Mesothelial cell of epicardium (in vitro differentiated cells): ENCODE data around the gene SLC5A3. TPM values are rescaled to one million over a fixed set of nuclear protein-coding genes. Genes with fewer than 3 reads are reported as not detected.

Experiments
- DNase-seq, 2 experiments: peaks; one replicate each; pipeline ENCODE4 v3.0.0; 2021; ENCODE audit warnings: low spot score in 2 of 2; ENCODE audit not compliant: unreplicated experiment in 2 of 2
- H3K27ac Mint-ChIP-seq: 2 replicates; pipeline ENCODE4 v1.8.0; 2021; ENCODE audit warnings: mixed read lengths
- H3K27me3 Mint-ChIP-seq: 2 replicates; pipeline ENCODE4 v1.8.0; 2021; ENCODE audit warnings: low read depth, mixed read lengths
- H3K36me3 Mint-ChIP-seq: 2 replicates; pipeline ENCODE4 v1.8.0; 2021; ENCODE audit warnings: mixed read lengths
- H3K4me1 Mint-ChIP-seq: 2 replicates; pipeline ENCODE4 v1.8.0; 2021; ENCODE audit warnings: mixed read lengths
- H3K4me3 Mint-ChIP-seq: 2 replicates; pipeline ENCODE4 v1.8.0; 2021; ENCODE audit warnings: mild to moderate bottlenecking, moderate library complexity, mixed read lengths
- H3K9me3 Mint-ChIP-seq: 2 replicates; pipeline ENCODE4 v1.8.0; 2021; ENCODE audit warnings: mixed read lengths
- total RNA-seq: library from RNA; stranded (reverse); gene quantifications from 3 replicates; pipeline ENCODE4 v1.2.1, GENCODE V29; 2021
- TF ChIP-seq, protein P1 (sequence below): fragments of 200-600 bp; sonication (generic); IDR thresholded peaks from one replicate; pipeline ENCODE4 v1.5.0; 2021; ENCODE audit warnings: antibody characterized with exemption; ENCODE audit not compliant: unreplicated experiment

SLC5A3 gene
- total RNA-seq, 1 donor from 2014 or later, result 54.9 TPM

DNA sequence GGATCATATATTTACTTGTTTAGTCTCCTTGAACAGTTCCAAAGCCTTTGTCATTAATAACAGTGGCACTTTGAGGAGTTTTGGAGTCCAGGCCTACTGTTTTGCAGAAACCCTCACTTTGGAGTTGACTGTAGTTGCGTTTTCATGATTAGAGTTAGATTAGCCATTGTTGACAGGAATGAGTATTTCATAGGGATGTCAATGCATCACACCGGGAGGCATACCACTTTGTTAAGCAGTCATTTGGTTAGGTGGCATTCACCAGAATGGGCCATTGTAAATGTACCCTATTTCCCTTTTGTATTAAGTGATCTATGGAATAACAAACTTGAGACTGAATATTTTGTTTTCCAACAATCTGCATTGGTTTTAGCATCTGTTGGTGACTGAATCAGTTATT lies 11.8 kb downstream of the SLC5A3 start:
- no peaks in the 10 kb centered on the region for H3K27me3 Mint-ChIP-seq
- TF ChIP-seq, protein P1, sequence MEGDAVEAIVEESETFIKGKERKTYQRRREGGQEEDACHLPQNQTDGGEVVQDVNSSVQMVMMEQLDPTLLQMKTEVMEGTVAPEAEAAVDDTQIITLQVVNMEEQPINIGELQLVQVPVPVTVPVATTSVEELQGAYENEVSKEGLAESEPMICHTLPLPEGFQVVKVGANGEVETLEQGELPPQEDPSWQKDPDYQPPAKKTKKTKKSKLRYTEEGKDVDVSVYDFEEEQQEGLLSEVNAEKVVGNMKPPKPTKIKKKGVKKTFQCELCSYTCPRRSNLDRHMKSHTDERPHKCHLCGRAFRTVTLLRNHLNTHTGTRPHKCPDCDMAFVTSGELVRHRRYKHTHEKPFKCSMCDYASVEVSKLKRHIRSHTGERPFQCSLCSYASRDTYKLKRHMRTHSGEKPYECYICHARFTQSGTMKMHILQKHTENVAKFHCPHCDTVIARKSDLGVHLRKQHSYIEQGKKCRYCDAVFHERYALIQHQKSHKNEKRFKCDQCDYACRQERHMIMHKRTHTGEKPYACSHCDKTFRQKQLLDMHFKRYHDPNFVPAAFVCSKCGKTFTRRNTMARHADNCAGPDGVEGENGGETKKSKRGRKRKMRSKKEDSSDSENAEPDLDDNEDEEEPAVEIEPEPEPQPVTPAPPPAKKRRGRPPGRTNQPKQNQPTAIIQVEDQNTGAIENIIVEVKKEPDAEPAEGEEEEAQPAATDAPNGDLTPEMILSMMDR, result no peak
- no peaks in the 10 kb centered on the region for H3K9me3 Mint-ChIP-seq
- H3K27ac Mint-ChIP-seq, result no peak overlapping the region
- no peak overlapping the region for H3K4me3 Mint-ChIP-seq
- H3K36me3 Mint-ChIP-seq, result peaks cover 21% of the 10 kb centered on the region
- peaks cover 36% of the 10 kb centered on the region for H3K4me1 Mint-ChIP-seq
- no peak for DNase-seq

DNA sequence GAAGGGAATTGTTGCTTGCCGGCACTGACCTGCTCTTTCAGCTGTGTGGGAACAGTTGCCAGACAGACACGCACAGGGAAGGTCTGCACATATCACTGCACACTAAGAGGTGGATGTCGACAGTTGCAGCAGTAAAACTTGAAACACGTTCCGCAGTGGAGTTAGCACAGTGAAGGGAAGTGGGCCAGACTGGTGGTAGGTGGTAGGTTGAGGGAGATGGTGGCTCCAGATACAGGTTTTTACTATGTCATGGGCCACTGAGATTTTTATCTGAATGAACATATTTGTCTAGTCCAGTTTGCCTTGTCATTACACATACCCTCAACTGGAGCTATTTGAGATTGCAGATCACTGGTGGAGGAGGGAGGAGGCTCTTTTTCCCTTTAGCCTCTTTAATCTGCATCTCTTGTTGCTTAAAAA lies 13.5 kb downstream of the SLC5A3 start:
- Mint-ChIP-seq H3K27me3 (no peaks in the 10 kb centered on the region), H3K9me3 (no peaks in the 10 kb centered on the region), H3K36me3 (peaks cover 16% of the 10 kb centered on the region), H3K27ac (no peak overlapping the region), H3K4me1 (peaks cover 32% of the 10 kb centered on the region), H3K4me3 (no peak overlapping the region)
- DNase-seq, result no peak
- TF ChIP-seq, protein P1, result no peak

DNA sequence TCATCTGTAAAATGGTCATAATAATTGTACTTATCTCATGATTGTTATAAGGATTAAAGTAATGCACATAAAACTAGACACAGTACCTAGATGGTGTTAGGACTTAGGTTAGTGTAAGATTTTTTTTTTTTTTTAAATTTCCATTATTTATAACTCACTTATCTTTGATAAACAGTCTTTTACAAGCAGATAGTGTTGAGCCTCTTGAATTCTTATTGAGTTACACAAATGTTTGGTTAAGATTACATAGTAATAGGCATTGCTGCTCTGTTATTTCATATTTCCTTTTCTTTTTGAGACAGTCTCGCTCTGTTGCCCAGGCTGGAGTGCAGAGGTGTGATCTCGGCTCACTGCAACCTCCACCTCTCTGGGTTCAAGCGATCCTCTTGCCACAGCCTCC lies 15.4 kb downstream of the SLC5A3 start:
- H3K4me3 Mint-ChIP-seq, result no peak overlapping the region
- no peak overlapping the region for H3K27ac Mint-ChIP-seq

DNA sequence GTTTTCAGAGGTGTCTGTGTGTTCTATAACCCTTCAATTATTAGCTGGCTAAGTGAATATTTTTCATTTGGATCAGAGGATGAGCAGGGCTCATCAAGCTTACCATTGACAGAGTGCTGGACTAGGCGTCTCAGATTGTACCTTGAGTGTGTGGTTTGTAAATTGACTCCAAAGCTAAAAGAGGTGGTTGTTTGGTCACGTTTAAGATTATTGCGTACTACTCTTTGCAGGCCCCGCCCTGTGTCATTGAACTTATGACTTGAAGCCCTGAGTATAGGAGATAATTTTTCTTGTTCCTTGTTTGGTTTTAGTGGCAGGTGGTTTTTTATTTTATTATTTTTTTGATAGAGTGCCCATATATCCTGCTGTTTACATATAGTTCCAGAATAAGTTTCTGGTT lies 17.7 kb downstream of the SLC5A3 start:
- TF ChIP-seq, protein P1, result no peak
- H3K36me3 Mint-ChIP-seq, result peaks cover 6% of the 10 kb centered on the region
- peaks cover 37% of the 10 kb centered on the region for H3K4me1 Mint-ChIP-seq
- H3K27me3 Mint-ChIP-seq, result no peaks in the 10 kb centered on the region
- no peaks in the 10 kb centered on the region for H3K9me3 Mint-ChIP-seq
- no peak for DNase-seq
- H3K27ac Mint-ChIP-seq, result peak overlapping the region; percentile 50
- H3K4me3 Mint-ChIP-seq, result no peak overlapping the region

More for the DNA sequence above, 15.4 kb downstream of the SLC5A3 start:
- Mint-ChIP-seq H3K27me3 (no peaks in the 10 kb centered on the region), H3K9me3 (no peaks in the 10 kb centered on the region), H3K36me3 (peaks cover 7% of the 10 kb centered on the region), H3K4me1 (peaks cover 29% of the 10 kb centered on the region)
- no peak for DNase-seq
- TF ChIP-seq, protein P1, result no peak

DNA sequence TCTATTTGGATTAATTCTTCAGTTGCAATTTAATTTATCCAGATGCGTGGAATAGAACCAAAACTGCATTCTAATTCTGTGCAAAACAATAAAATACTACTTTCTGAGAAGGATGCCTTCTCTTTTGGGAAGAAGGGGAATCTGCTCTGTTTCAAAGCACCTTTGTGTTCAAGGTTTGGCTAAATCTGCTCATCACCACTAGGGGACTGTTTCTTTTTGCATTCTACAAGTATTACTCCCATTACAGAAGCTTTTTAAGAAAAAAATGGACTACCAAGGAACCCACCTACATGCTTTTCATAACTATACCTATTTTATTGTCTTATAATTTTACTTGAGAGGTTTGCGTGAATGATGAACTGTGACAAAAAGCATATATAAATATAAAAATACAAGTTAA lies 18.2 kb downstream of the SLC5A3 start:
- DNase-seq, result no peak
- Mint-ChIP-seq H3K4me1 (peaks cover 37% of the 10 kb centered on the region), H3K4me3 (no peak overlapping the region), H3K9me3 (no peaks in the 10 kb centered on the region), H3K36me3 (peaks cover 11% of the 10 kb centered on the region), H3K27me3 (no peaks in the 10 kb centered on the region), H3K27ac (peak overlapping the region; percentile 50)
- TF ChIP-seq, protein P1, result peak; percentile 13

DNA sequence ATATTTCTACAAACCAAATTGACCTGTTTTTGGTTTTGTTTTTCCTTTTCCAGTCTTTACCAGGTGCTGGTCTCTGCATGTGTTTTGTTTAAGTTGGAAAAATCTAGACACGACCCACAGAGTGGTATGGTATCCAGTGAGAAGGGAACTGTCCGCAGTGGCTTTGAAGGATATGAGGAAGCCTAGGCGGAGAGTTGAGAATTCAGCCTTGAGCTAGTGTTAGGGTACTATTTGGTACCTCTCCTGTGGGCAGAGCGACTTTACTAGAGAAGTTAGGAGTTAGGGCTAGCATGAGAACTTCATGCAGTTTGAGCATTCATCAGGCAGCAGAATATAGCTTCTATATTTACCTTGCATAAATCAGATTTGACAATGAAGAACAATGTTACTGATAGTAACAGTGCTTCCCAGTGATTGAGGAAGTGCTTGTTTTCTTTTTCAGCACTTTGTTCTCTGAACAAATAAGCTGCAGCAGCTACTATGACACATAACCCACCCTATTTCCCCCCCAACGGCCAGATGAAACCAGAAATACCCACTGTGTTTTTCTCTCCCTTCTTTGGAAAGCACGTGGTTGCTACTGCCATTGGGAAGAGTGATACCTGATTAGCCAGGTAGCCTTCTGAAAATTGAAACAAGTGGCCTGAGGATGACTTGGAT lies 19.0 kb downstream of the SLC5A3 start:
- Mint-ChIP-seq H3K9me3 (no peaks in the 10 kb centered on the region), H3K36me3 (peaks cover 18% of the 10 kb centered on the region), H3K27me3 (no peaks in the 10 kb centered on the region), H3K4me3 (no peak overlapping the region), H3K4me1 (peaks cover 37% of the 10 kb centered on the region), H3K27ac (peak overlapping the region; percentile 87)
- no peak for DNase-seq
- TF ChIP-seq, protein P1, result no peak
